H9 (cell line): ENCODE results near the gene AHSG. TPM values are rescaled to one million over a fixed set of nuclear protein-coding genes. Genes with fewer than 3 reads are reported as not detected.

Source experiments
- DNase-seq: peaks from one replicate; pipeline ENCODE4 v3.0.0-alpha.2; 2017
- H2AFZ ChIP-seq: one replicate; pipeline ENCODE4 v1.6.1; 2013; ENCODE audit warnings: mild to moderate bottlenecking, low read length, control low read depth, moderate library complexity
- H2AK5ac ChIP-seq: 2 replicates; pipeline ENCODE4 v1.6.1; 2013; ENCODE audit warnings: low read length, control low read depth, mixed read lengths; ENCODE audit not compliant: insufficient read length
- H2BK120ac ChIP-seq: one replicate; pipeline ENCODE4 v1.6.1; 2013; ENCODE audit warnings: low read depth, mild to moderate bottlenecking, low read length, control low read depth, inconsistent platforms; ENCODE audit not compliant: poor library complexity, severe bottlenecking
- H2BK12ac ChIP-seq: 2 replicates; pipeline ENCODE4 v1.6.1; 2013; ENCODE audit warnings: low read length, control low read depth, mixed read lengths, low read depth; ENCODE audit not compliant: insufficient read length
- H2BK15ac ChIP-seq: 2 replicates; pipeline ENCODE4 v1.6.1; 2013; ENCODE audit warnings: low read depth, low read length, control low read depth
- H2BK20ac ChIP-seq: one replicate; pipeline ENCODE4 v1.6.1; 2013; ENCODE audit warnings: low read depth, mild to moderate bottlenecking, low read length, control low read depth, inconsistent platforms; ENCODE audit not compliant: poor library complexity, severe bottlenecking
- H2BK5ac ChIP-seq: 2 replicates; pipeline ENCODE4 v1.6.1; 2013; ENCODE audit warnings: low read length, control low read depth, mixed read lengths; ENCODE audit not compliant: insufficient read length
- H3K14ac ChIP-seq: 2 replicates; pipeline ENCODE4 v1.6.1; 2013; ENCODE audit warnings: low read length, control low read depth; ENCODE audit not compliant: insufficient read depth
- H3K18ac ChIP-seq: 2 replicates; pipeline ENCODE4 v1.6.1; 2013; ENCODE audit warnings: low read depth, mild to moderate bottlenecking, mixed read lengths, low read length, control low read depth; ENCODE audit not compliant: insufficient read length
- H3K23ac ChIP-seq: 2 replicates; pipeline ENCODE4 v1.6.1; 2013; ENCODE audit warnings: low read length, control low read depth, mixed read lengths, low read depth; ENCODE audit not compliant: insufficient read length
- H3K23me2 ChIP-seq: 2 replicates; pipeline ENCODE4 v1.6.1; 2013; ENCODE audit warnings: low read depth, mild to moderate bottlenecking, mixed read lengths, low read length, control low read depth; ENCODE audit not compliant: insufficient read length, poor library complexity, severe bottlenecking
- H3K27ac ChIP-seq: 2 replicates; pipeline ENCODE4 v1.5.1; 2013; ENCODE audit warnings: low read length, control low read depth, mixed read lengths, low read depth; ENCODE audit not compliant: insufficient read length
- H3K27me3 ChIP-seq: 2 replicates; pipeline ENCODE4 v1.6.1; 2013; ENCODE audit warnings: low read length, control low read depth, inconsistent platforms; ENCODE audit not compliant: insufficient read depth
- H3K4ac ChIP-seq: 2 replicates; pipeline ENCODE4 v1.6.1; 2013; ENCODE audit warnings: low read depth, mild to moderate bottlenecking, control low read depth, inconsistent platforms, low read length, moderate library complexity
- H3K4me1 ChIP-seq: 2 replicates; pipeline ENCODE4 v1.6.1; 2013; ENCODE audit warnings: low read length, control low read depth, inconsistent platforms; ENCODE audit not compliant: insufficient read depth
- H3K4me2 ChIP-seq: 2 replicates; pipeline ENCODE4 v1.6.1; 2013; ENCODE audit warnings: low read length, control low read depth, mixed read lengths; ENCODE audit not compliant: insufficient read length, insufficient read depth
- H3K56ac ChIP-seq: 2 replicates; pipeline ENCODE4 v1.6.1; 2013; ENCODE audit warnings: low read depth, mild to moderate bottlenecking, mixed read lengths, low read length, control low read depth; ENCODE audit not compliant: insufficient read length
- H3K79me1 ChIP-seq: 2 replicates; pipeline ENCODE4 v1.6.1; 2013; ENCODE audit warnings: low read depth, mild to moderate bottlenecking, moderate library complexity, low read length, control low read depth, inconsistent platforms; ENCODE audit not compliant: insufficient read depth, poor library complexity, severe bottlenecking
- H3K79me2 ChIP-seq: 2 replicates; pipeline ENCODE4 v1.6.1; 2013; ENCODE audit warnings: low read length, control low read depth, inconsistent platforms; ENCODE audit not compliant: insufficient read depth
- H3K9ac ChIP-seq: 2 replicates; pipeline ENCODE4 v1.6.1; 2013; ENCODE audit warnings: low read length, control low read depth, mixed read lengths; ENCODE audit not compliant: insufficient read length; ENCODE audit errors: extremely low read depth
- H3K9me3 ChIP-seq: one replicate; pipeline ENCODE4 v1.6.1; 2013; ENCODE audit warnings: low read depth, low read length, inconsistent platforms; ENCODE audit not compliant: control insufficient read depth
- H3T11ph ChIP-seq: one replicate; pipeline ENCODE4 v1.6.1; 2013; ENCODE audit warnings: mild to moderate bottlenecking, low read length, control low read depth, inconsistent platforms
- H4K20me1 ChIP-seq: one replicate; pipeline ENCODE4 v1.6.1; 2013; ENCODE audit not compliant: control insufficient read depth, insufficient read length, insufficient read depth
- H4K5ac ChIP-seq: 2 replicates; pipeline ENCODE4 v1.6.1; 2013; ENCODE audit warnings: low read depth, mild to moderate bottlenecking, mixed read lengths, low read length, control low read depth; ENCODE audit not compliant: insufficient read length
- H4K8ac ChIP-seq: replicated peaks from 2 replicates; pipeline ENCODE4 v1.6.1; 2013; ENCODE audit warnings: low read length, control low read depth, mixed read lengths, low read depth; ENCODE audit not compliant: insufficient read length
- H4K91ac ChIP-seq: 2 replicates; pipeline ENCODE4 v1.6.1; 2013; ENCODE audit warnings: low read depth, mild to moderate bottlenecking, moderate library complexity, mixed read lengths, low read length, control low read depth; ENCODE audit not compliant: insufficient read length
- H3K27ac Mint-ChIP-seq, 3 experiments: 2 replicates in 2 of 3; 3 replicates in 1 of 3; pipeline ENCODE4 v1.8.0; 2020 to 2021; ENCODE audit warnings: mixed read lengths in 3 of 3, mild to moderate bottlenecking in 1 of 3, moderate library complexity in 1 of 3
- H3K27me3 Mint-ChIP-seq: 2 replicates; pipeline ENCODE4 v1.8.0; 2021; ENCODE audit warnings: low read depth, mild to moderate bottlenecking, moderate library complexity, mixed read lengths
- H3K36me3 Mint-ChIP-seq, 3 experiments: 2 replicates in 2 of 3; 3 replicates in 1 of 3; pipeline ENCODE4 v1.8.0; 2020 to 2021; ENCODE audit warnings: low read depth in 3 of 3, mixed read lengths in 3 of 3; ENCODE audit not compliant: insufficient read depth in 1 of 3
- H3K4me1 Mint-ChIP-seq, 2 experiments: 2 replicates each; pipeline ENCODE4 v1.8.0; 2020; ENCODE audit warnings: mixed read lengths in 2 of 2
- H3K4me3 Mint-ChIP-seq, 2 experiments: 2 replicates in 1 of 2; 3 replicates in 1 of 2; pipeline ENCODE4 v1.8.0; 2020 to 2021; ENCODE audit warnings: mild to moderate bottlenecking in 2 of 2, mixed read lengths in 2 of 2, moderate library complexity in 1 of 2
- H3K9me3 Mint-ChIP-seq, 2 experiments: 2 replicates in 1 of 2; 3 replicates in 1 of 2; pipeline ENCODE4 v1.8.0; 2020; ENCODE audit warnings: mild to moderate bottlenecking in 2 of 2, mixed read lengths in 2 of 2, moderate library complexity in 1 of 2
- CTCF ChIP-seq: fragments of 200-600 bp; sonication (generic); conservative IDR thresholded peaks from 3 replicates; pipeline ENCODE4 v1.8.0; 2021; ENCODE audit warnings: antibody characterized with exemption, mild to moderate bottlenecking
- total RNA-seq: library from RNA; stranded (reverse); gene quantifications from 2 replicates; pipeline ENCODE4 v1.2.1, GENCODE V29; 2021

AHSG gene
- total RNA-seq, 1 experiment from 2014 or later, result not detected

DNA sequence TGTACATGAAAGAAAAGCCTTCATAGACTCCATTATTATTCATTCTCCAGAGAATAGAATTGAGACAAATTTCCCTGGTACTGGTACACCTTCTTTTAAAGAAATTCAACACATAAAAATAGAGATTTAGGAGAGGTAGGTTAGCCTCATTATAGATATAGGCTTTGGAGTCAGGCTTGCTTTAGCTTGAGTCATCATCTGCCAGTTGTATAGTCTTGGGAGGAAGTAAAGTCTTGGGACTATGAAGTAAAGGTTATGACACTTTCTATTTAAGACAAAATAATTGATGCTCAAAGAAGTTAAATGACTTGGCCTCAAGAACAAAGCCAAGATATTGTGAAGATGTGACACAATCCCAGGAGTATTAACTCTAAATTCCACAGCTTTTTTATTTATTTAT, 57.3 kb downstream of the AHSG start:
- Histone ChIP-seq H4K5ac (no peak overlapping the region), H3K18ac (no peak overlapping the region), H3K79me2 (no peaks in the 10 kb centered on the region), H2BK12ac (no peak overlapping the region), H2BK5ac (no peak overlapping the region), H3K23me2 (no peaks in the 10 kb centered on the region), H3K27ac (no peak overlapping the region), H3K9ac (no peak overlapping the region), H3K4me1 (peaks cover 3% of the 10 kb centered on the region; the same call in 1 of the 2 replicates), H4K20me1 (no peaks in the 10 kb centered on the region), H3K56ac (no peak overlapping the region), H2BK120ac (no peak overlapping the region), H2BK15ac (no peak overlapping the region), H2AFZ (no peak overlapping the region), H2AK5ac (no peak overlapping the region), H2BK20ac (no peak overlapping the region), H3K4me2 (no peak overlapping the region), H3K79me1 (no peaks in the 10 kb centered on the region), H3T11ph (no peak overlapping the region), H3K9me3 (no peaks in the 10 kb centered on the region), H3K27me3 (no peaks in the 10 kb centered on the region), H4K91ac (no peak overlapping the region), H4K8ac (no peak overlapping the region), H3K23ac (no peak overlapping the region), H3K4ac (no peak overlapping the region), H3K14ac (no peak overlapping the region)
- no peak for DNase-seq
- Mint-ChIP-seq H3K9me3 (no peaks in the 10 kb centered on the region), H3K4me1 (peaks cover 7 to 21% of the 10 kb centered on the region in 2 experiments), H3K27me3 (peaks cover 11% of the 10 kb centered on the region), H3K36me3 (no peaks in the 10 kb centered on the region), H3K27ac (no peak overlapping the region), H3K4me3 (no peak overlapping the region)
- no peak for TF ChIP-seq CTCF

Other genes starting within 250 kb of the AHSG start
- 0.83 and 1.0 TPM in 2 replicates for gene CRYGS, start 68.7 kb upstream of the AHSG start, total RNA-seq
- gene TBCCD1, start 45.7 kb upstream of the AHSG start, total RNA-seq, result 7.4 and 8.6 TPM in 2 replicates
- 57.4 and 61.2 TPM in 2 replicates for gene DNAJB11, start 42.3 kb upstream of the AHSG start, total RNA-seq
- not detected in 2 replicates for gene FETUB, start 27.3 kb downstream of the AHSG start, total RNA-seq
- gene HRG, start 53.0 kb downstream of the AHSG start, total RNA-seq, result not detected in 2 replicates
- gene KNG1, start 104.3 kb downstream of the AHSG start, total RNA-seq, result not detected in 2 replicates
- 398 and 417 TPM in 2 replicates for gene EIF4A2, start 170.5 kb downstream of the AHSG start, total RNA-seq
- gene RFC4, start 193.4 kb downstream of the AHSG start, total RNA-seq, result 103 and 108 TPM in 2 replicates
- gene ADIPOQ, start 229.7 kb downstream of the AHSG start, total RNA-seq, result not detected in 2 replicates